DMS 273 (cell line): ENCODE data around the gene PSME1.

Experiments
- DNase-seq: peaks from one replicate; lab custom pipeline; 2025; ENCODE audit not compliant: unreplicated experiment; lab: John Stamatoyannopoulos, UW

PSME1 gene

GRCh38 chr14:24127673-24128072 is 8.3 kb upstream of the PSME1 start:
- DNase-seq, result no peak

- no peak for DNase-seq
Observed at GRCh38 chr14:24129410-24129998, 6.5 kb upstream of the PSME1 start.

GRCh38 chr14:24130380-24130716 is 5.6 kb upstream of the PSME1 start, which contains the start of gene FITM1:
Gene FITM1, plus strand, starts transcription at chr14:24130659. Its CDS starts 905 bp downstream, at chr14:24131564.
- DNase-seq, result no peak

GRCh38 chr14:24130717-24131548 is 5.1 kb upstream of the PSME1 start:
- DNase-seq, result peak; percentile 45

GRCh38 chr14:24131549-24131966 is 4.4 kb upstream of the PSME1 start:
- DNase-seq, result no peak

GRCh38 chr14:24132061-24132685 is 3.8 kb upstream of the PSME1 start:
- no peak for DNase-seq

- DNase-seq, result no peak
Observed at GRCh38 chr14:24132976-24133375, 3.0 kb upstream of the PSME1 start.

- DNase-seq, result no peak
Observed at GRCh38 chr14:24133735-24134134, 2.3 kb upstream of the PSME1 start.

- DNase-seq, result no peak
Observed at GRCh38 chr14:24135584-24135833, 485 bp upstream of the PSME1 start.

GRCh38 chr14:24136684-24137528 is 912 bp downstream of the PSME1 start:
- DNase-seq, result peak; percentile 41

GRCh38 chr14:24137529-24138395 is 1.8 kb downstream of the PSME1 start:
- no peak for DNase-seq

- DNase-seq, result no peak
Observed at GRCh38 chr14:24138396-24139271, 2.6 kb downstream of the PSME1 start.

GRCh38 chr14:24139272-24139934 is 3.4 kb downstream of the PSME1 start:
- DNase-seq, result peak; percentile 40

- peak; percentile 100 for DNase-seq
Observed at GRCh38 chr14:24141097-24141880, 5.3 kb downstream of the PSME1 start, which contains the start of gene EMC9. Gene EMC9, minus strand, starts transcription at chr14:24141591. Its CDS starts 287 bp downstream, at chr14:24141304.

GRCh38 chr14:24143511-24143910 is 7.5 kb downstream of the PSME1 start:
- no peak for DNase-seq

- no peak for DNase-seq
Observed at GRCh38 chr14:24144451-24144850, 8.5 kb downstream of the PSME1 start.

GRCh38 chr14:24145219-24145618 is 9.2 kb downstream of the PSME1 start:
- DNase-seq, result no peak
